H1 (cell line): ENCODE results near the gene PRKAR1B. TPM values are rescaled to one million over a fixed set of nuclear protein-coding genes. Genes with fewer than 3 reads are reported as not detected.

Experiments
- CTCF ChIA-PET: fragments of 300-600 bp; sonication (Branson Sonifier 250); formaldehyde crosslinking; loops from one replicate; lab custom pipeline; 2021; ENCODE audit not compliant: partially characterized antibody; lab: Charles Lee
- POLR2A ChIA-PET: fragments of 300-600 bp; sonication (Branson Sonifier 250); formaldehyde crosslinking; loops from one replicate; lab custom pipeline; 2021; ENCODE audit warnings: inconsistent platforms; ENCODE audit not compliant: partially characterized antibody; lab: Charles Lee
- DNase-seq, 2 experiments: peaks; one replicate each; pipeline versions ENCODE4 v3.0.0 to v3.0.0-alpha.2; 2010 to 2022; ENCODE audit warnings: low spot score in 2 of 2, low read depth in 1 of 2, mixed read lengths in 1 of 2
- FAIRE-seq: peaks from 2 replicates; lab custom pipeline; 2011; peaks lifted over from hg19 to GRCh38; lab: Jason Lieb, UNC
- H2AFZ ChIP-seq: 2 replicates; pipeline ENCODE4 v1.8.1; 2012; ENCODE audit warnings: low read length, inconsistent platforms
- H2AK5ac ChIP-seq: 2 replicates; pipeline ENCODE4 v1.6.1; 2013; ENCODE audit warnings: low read depth, low read length
- H2BK120ac ChIP-seq: replicated peaks from 2 replicates; pipeline ENCODE3; 2013; ENCODE audit warnings: low read depth, low read length, inconsistent platforms
- H2BK12ac ChIP-seq: 2 replicates; pipeline ENCODE4 v1.6.1; 2013; ENCODE audit warnings: low read depth, low read length
- H2BK15ac ChIP-seq: 2 replicates; pipeline ENCODE4 v1.6.1; 2013; ENCODE audit warnings: low read length
- H2BK20ac ChIP-seq: 2 replicates; pipeline ENCODE4 v1.6.1; 2013; ENCODE audit warnings: low read length
- H2BK5ac ChIP-seq: 2 replicates; pipeline ENCODE4 v1.6.1; 2013; ENCODE audit warnings: low read depth, low read length
- H3K14ac ChIP-seq: 2 replicates; pipeline ENCODE4 v1.6.1; 2013; ENCODE audit warnings: inconsistent platforms; ENCODE audit not compliant: insufficient read length
- H3K18ac ChIP-seq: 2 replicates; pipeline ENCODE4 v1.6.1; 2013; ENCODE audit warnings: low read length; ENCODE audit errors: extremely low read depth
- H3K23ac ChIP-seq: 2 replicates; pipeline ENCODE4 v1.6.1; 2013; ENCODE audit warnings: inconsistent platforms; ENCODE audit not compliant: insufficient read length
- H3K23me2 ChIP-seq: 2 replicates; pipeline ENCODE4 v1.6.1; 2013; ENCODE audit warnings: low read depth, low read length
- H3K27ac ChIP-seq: 2 replicates; pipeline ENCODE4 v1.6.1; 2011; ENCODE audit warnings: low read depth, low read length, inconsistent platforms
- H3K27me3 ChIP-seq, 4 experiments: replicated peaks in 1 of 4; 1 replicate in 1 of 4; 2 replicates in 3 of 4; pipeline versions ENCODE4 v1.6.1 to v1.8.1; 2011 to 2013; ENCODE audit warnings: low read length in 3 of 4, mild to moderate bottlenecking in 3 of 4, inconsistent platforms in 2 of 4, mixed read lengths in 2 of 4, moderate library complexity in 1 of 4; ENCODE audit not compliant: control insufficient read depth in 3 of 4, insufficient read depth in 3 of 4; ENCODE audit errors: extremely low read depth in 1 of 4
- H3K36me3 ChIP-seq, 4 experiments: 2 replicates each; pipeline versions ENCODE4 v1.6.1 to v1.8.1; 2011 to 2013; ENCODE audit warnings: mild to moderate bottlenecking in 4 of 4, low read length in 3 of 4, moderate library complexity in 2 of 4, control low read depth in 1 of 4, inconsistent platforms in 1 of 4; ENCODE audit not compliant: insufficient read depth in 4 of 4, control insufficient read depth in 2 of 4
- H3K4ac ChIP-seq: replicated peaks from 2 replicates; pipeline ENCODE3; 2013; ENCODE audit warnings: low read length, low read depth, mixed read lengths, inconsistent platforms; ENCODE audit not compliant: insufficient read length
- H3K4me1 ChIP-seq, 4 experiments: replicated peaks in 1 of 4; 1 replicate in 1 of 4; 2 replicates in 3 of 4; pipeline versions ENCODE4 v1.6.1 to v1.8.1; 2011 to 2013; ENCODE audit warnings: low read length in 3 of 4, inconsistent platforms in 2 of 4, mixed read lengths in 1 of 4; ENCODE audit not compliant: insufficient read depth in 4 of 4, control insufficient read depth in 3 of 4
- H3K4me2 ChIP-seq, 2 experiments: 2 replicates each; pipeline versions ENCODE4 v1.6.1 to v1.8.1; 2011 to 2013; ENCODE audit warnings: low read depth in 2 of 2, low read length in 2 of 2, control low read depth in 1 of 2, inconsistent platforms in 1 of 2, mild to moderate bottlenecking in 1 of 2; ENCODE audit not compliant: insufficient read depth in 1 of 2
- H3K4me3 ChIP-seq, 4 experiments: fragments of 200-600, 300-600 bp in 1 of 4; sonication (generic), shearing (Covaris generic), sonication (Bioruptor Twin) in 1 of 4; 2 replicates each; pipeline versions ENCODE4 v1.5.1 to v1.8.1; 2011 to 2016; ENCODE audit warnings: low read length in 4 of 4, low read depth in 3 of 4, control low read depth in 2 of 4, inconsistent platforms in 2 of 4, mild to moderate bottlenecking in 2 of 4, mixed read lengths in 1 of 4, moderate library complexity in 1 of 4; ENCODE audit not compliant: insufficient read depth in 2 of 4; ENCODE audit errors: extremely low read depth in 1 of 4
- H3K56ac ChIP-seq: replicated peaks from 2 replicates; pipeline ENCODE3; 2013; ENCODE audit warnings: low read depth, mild to moderate bottlenecking, mixed read lengths, low read length, inconsistent platforms; ENCODE audit not compliant: insufficient read length
- H3K79me1 ChIP-seq: 2 replicates; pipeline ENCODE4 v1.6.1; 2013; ENCODE audit warnings: low read depth, low read length, control low read depth
- H3K79me2 ChIP-seq, 2 experiments: 2 replicates each; pipeline versions ENCODE4 v1.6.1 to v1.8.1; 2012 to 2013; ENCODE audit warnings: low read length in 2 of 2, mild to moderate bottlenecking in 2 of 2, inconsistent platforms in 1 of 2; ENCODE audit not compliant: insufficient read depth in 2 of 2, control insufficient read depth in 1 of 2
- H3K9ac ChIP-seq, 4 experiments: replicated peaks in 1 of 4; 1 replicate in 1 of 4; 2 replicates in 3 of 4; pipeline versions ENCODE4 v1.6.1 to v1.8.1; 2011 to 2013; ENCODE audit warnings: low read depth in 3 of 4, low read length in 3 of 4, control low read depth in 2 of 4, mild to moderate bottlenecking in 2 of 4, moderate library complexity in 2 of 4, inconsistent platforms in 1 of 4; ENCODE audit errors: extremely low read depth in 1 of 4
- H3K9me3 ChIP-seq, 2 experiments: 2 replicates each; pipeline versions ENCODE4 v1.6.1 to v1.8.1; 2012 to 2013; ENCODE audit warnings: mild to moderate bottlenecking in 2 of 2, moderate library complexity in 2 of 2, control low read depth in 1 of 2, inconsistent platforms in 1 of 2, low read depth in 1 of 2, low read length in 1 of 2, mixed read lengths in 1 of 2; ENCODE audit not compliant: insufficient read depth in 2 of 2
- H4K20me1 ChIP-seq, 2 experiments: replicated peaks in 1 of 2; 2 replicates each; pipeline versions ENCODE3 to v1.8.1; 2011 to 2013; ENCODE audit warnings: inconsistent platforms in 2 of 2, low read length in 2 of 2, mild to moderate bottlenecking in 1 of 2; ENCODE audit not compliant: insufficient read depth in 2 of 2, control insufficient read depth in 1 of 2
- H4K5ac ChIP-seq: 2 replicates; pipeline ENCODE4 v1.6.1; 2013; ENCODE audit warnings: low read length, low read depth, mixed read lengths, inconsistent platforms; ENCODE audit not compliant: insufficient read length
- H4K8ac ChIP-seq: 2 replicates; pipeline ENCODE4 v1.8.0; 2013; ENCODE audit warnings: mild to moderate bottlenecking, moderate library complexity, low read length, inconsistent platforms; ENCODE audit not compliant: insufficient read depth; ENCODE audit errors: extremely low read depth
- H4K91ac ChIP-seq: replicated peaks from 2 replicates; pipeline ENCODE3; 2013; ENCODE audit warnings: low read length, mixed read lengths, inconsistent platforms; ENCODE audit not compliant: insufficient read length
- CEBPB ChIP-seq: IDR thresholded peaks from 2 replicates; pipeline ENCODE4 v1.6.1; 2012; ENCODE audit warnings: low read depth, low read length
- NRF1 ChIP-seq: IDR thresholded peaks from 2 replicates; pipeline ENCODE4 v1.6.1; 2011; ENCODE audit warnings: mild to moderate bottlenecking, low read depth, low read length, improper control_type of control experiment
- WGBS, 2 experiments: shearing (Covaris generic) in 1 of 2; methylation state at CpG; one replicate each; pipeline versions ENCODE4 v1.1.6 to v1.1.7; 2013 to 2015; ENCODE audit warnings: low lambda C conversion rate in 2 of 2, mixed read lengths in 2 of 2, inconsistent platforms in 1 of 2, low coverage in 1 of 2, missing lambda C conversion rate in 1 of 2; ENCODE audit not compliant: insufficient replicate concordance in 2 of 2, insufficient coverage in 1 of 2, insufficient read length in 1 of 2; ENCODE audit errors: extremely low coverage in 1 of 2, missing lambda C conversion rate in 1 of 2; 5-methylcytosine and 5-hydroxymethylcytosine counted together
- polyA plus RNA-seq, 7 experiments: library from polyadenylated mRNA; depleted of rRNA in 3 of 7; stranded (reverse) in 5 of 7; unstranded in 2 of 7; fragments of >200 nt in 5 of 7; fragments of 200-250 nt in 2 of 7; gene quantifications; 1 replicate in 5 of 7; 2 replicates in 1 of 7; 4 replicates in 1 of 7; pipeline versions ENCODE4 v1.2.1 to v1.2.3, GENCODE V29; 2011 to 2013; ENCODE audit warnings: missing spikeins in 2 of 7, mixed read lengths in 2 of 7
- total RNA-seq: library from RNA; stranded (reverse); fragmentation: NEBNext Ultra II Directional; extraction: Animal tissue kit (Norgen Biotek cat#: 25700); gene quantifications from 2 replicates; pipeline ENCODE4 v1.2.1, GENCODE V29; 2021

PRKAR1B gene
- total and polyA plus RNA-seq, 2 of the 8 experiments (the other 6 are each of a cell fraction or from before 2014, with no cell fraction given), result 12.3 to 55.7 TPM

DNA sequence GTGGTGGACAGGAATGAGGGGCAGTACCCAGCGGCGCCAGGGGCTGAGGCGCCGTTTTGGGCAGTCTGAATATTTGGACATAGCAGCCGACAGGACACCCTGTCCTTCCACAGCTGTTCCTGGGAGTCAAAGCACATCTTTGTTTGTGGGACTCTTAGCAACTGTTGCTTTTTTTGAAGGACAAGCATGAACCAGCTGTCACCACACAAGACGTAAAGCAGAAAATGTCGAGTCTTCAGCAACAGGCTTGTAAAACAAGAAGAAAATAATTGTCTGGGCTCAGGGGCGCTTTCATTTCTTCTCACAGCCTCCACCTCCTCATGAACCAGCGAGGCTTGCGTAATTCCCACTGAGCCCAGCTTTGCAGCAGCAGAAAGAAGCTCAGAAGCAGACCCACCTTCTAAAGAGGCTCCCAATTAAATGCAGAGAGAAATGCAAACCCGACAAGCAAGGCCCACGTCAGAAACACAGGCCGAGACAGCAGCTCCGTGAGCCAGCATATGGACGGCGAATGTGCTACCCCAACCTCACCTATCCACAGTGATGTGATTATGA, 69.4 kb downstream of the PRKAR1B start:
- 96% methylated on average over 16 of the region's 16 CpGs; no CpG with 5 or more reads in 1 of the 2 experiments for WGBS, 2 experiments
- peak; percentile 42; the same call in 1 of the 2 replicates for TF ChIP-seq CEBPB
- TF ChIP-seq NRF1, result no peak
- H3K79me1 ChIP-seq, result 0 out of 2 replicates have a peak, but pooled peaks cover 5% of the 10 kb centered on the region
- H4K91ac ChIP-seq, result no peak overlapping the region
- H4K8ac ChIP-seq, result no peak overlapping the region
- no peak overlapping the region for H3K9ac ChIP-seq
- no peak overlapping the region for H3K14ac ChIP-seq
- no peak overlapping the region for H2AFZ ChIP-seq
- no peak overlapping the region for H2BK20ac ChIP-seq
- no peak overlapping the region for H2BK120ac ChIP-seq
- no peak overlapping the region for H3K27ac ChIP-seq
- H4K20me1 ChIP-seq, result peaks cover 0 to 10% of the 10 kb centered on the region in 2 experiments
- peaks cover 8 to 23% of the 10 kb centered on the region in 2 experiments for H3K9me3 ChIP-seq
- no peak overlapping the region for H3K4me2 ChIP-seq
- peaks cover 0 to 6% (median 1%) of the 10 kb centered on the region in 4 experiments; a peak in 2 of 8 replicates for H3K36me3 ChIP-seq
- no peak overlapping the region for H3K18ac ChIP-seq
- H3K4ac ChIP-seq, result no peak overlapping the region
- peaks cover 20% of the 10 kb centered on the region; the same call in 1 of the 2 replicates for H3K23me2 ChIP-seq
- no peaks in the 10 kb centered on the region for H3K27me3 ChIP-seq
- peaks cover 8 to 23% of the 10 kb centered on the region in 2 experiments; a peak in 3 of 4 replicates for H3K79me2 ChIP-seq
- ChIA-PET CTCF (interaction anchor here (1.4 to 2.0 kb wide), 3 partner anchors 9 to 74 kb away, joined by 3 to 6 read pairs (median 3); no protein-coding TSS in a partner anchor), POLR2A (no interaction called here)
- H4K5ac ChIP-seq, result no peak overlapping the region
- no peak for DNase-seq
- no peak overlapping the region for H2BK12ac ChIP-seq
- H2AK5ac ChIP-seq, result no peak overlapping the region
- no peak overlapping the region for H3K4me3 ChIP-seq
- no peak overlapping the region for H2BK5ac ChIP-seq
- no peak overlapping the region for H3K56ac ChIP-seq
- H3K4me1 ChIP-seq, result no peaks in the 10 kb centered on the region
- no peak overlapping the region for H2BK15ac ChIP-seq
- no peak overlapping the region for H3K23ac ChIP-seq
- FAIRE-seq, result no peak
